OCI-LY7 (cell line): ENCODE measurements around the gene KAT6B. TPM values are rescaled to one million over a fixed set of nuclear protein-coding genes. Genes with fewer than 3 reads are reported as not detected.

Experiments used
- BruUV-seq: library from RNA; stranded (reverse); fragments of 400-500 nt; replicated peaks from 2 replicates; lab custom pipeline; 2021; lab: Mats Ljungman, UMichigan
- CTCF ChIA-PET: fragments of 300-600 bp; sonication (Branson Sonifier 250); formaldehyde crosslinking; loops from one replicate; lab custom pipeline; 2022; ENCODE audit warnings: antibody characterized with exemption; ENCODE audit not compliant: unreplicated experiment; lab: Charles Lee
- POLR2A ChIA-PET: fragments of 300-600 bp; sonication (Branson Sonifier 250); formaldehyde crosslinking; loops from one replicate; lab custom pipeline; 2022; ENCODE audit warnings: antibody characterized with exemption; lab: Charles Lee
- DNase-seq: peaks from one replicate; pipeline ENCODE4 v3.0.0-alpha.2; 2015; ENCODE audit warnings: low spot score
- H2AFZ ChIP-seq: fragments of 200-600 bp; sonication (generic), shearing (Covaris generic); 2 replicates; pipeline ENCODE4 v1.6.1; 2014; ENCODE audit warnings: mild to moderate bottlenecking, antibody characterized with exemption, low read length, moderate library complexity
- H3K27ac ChIP-seq: fragments of 200-600 bp; sonication (generic); 2 replicates; pipeline ENCODE4 v1.5.1; 2014; ENCODE audit warnings: mixed run types, low read depth, mild to moderate bottlenecking, moderate library complexity, low read length, inconsistent platforms; ENCODE audit not compliant: poor library complexity, severe bottlenecking
- H3K36me3 ChIP-seq: fragments of 200-600 bp; sonication (generic); 2 replicates; pipeline ENCODE4 v1.6.1; 2014; ENCODE audit warnings: mild to moderate bottlenecking, antibody characterized with exemption, low read length, moderate library complexity, mixed read lengths; ENCODE audit not compliant: insufficient read depth
- H3K4me1 ChIP-seq: fragments of 200-600 bp; sonication (generic); 2 replicates; pipeline ENCODE4 v1.5.1; 2014; ENCODE audit warnings: mild to moderate bottlenecking, low read length; ENCODE audit not compliant: insufficient read depth, poor library complexity, severe bottlenecking
- H3K4me2 ChIP-seq: fragments of 200-600 bp; sonication (generic); 2 replicates; pipeline ENCODE4 v1.6.1; 2014; ENCODE audit warnings: mild to moderate bottlenecking, low read length
- H3K4me3 ChIP-seq: fragments of 200-600 bp; sonication (generic); 2 replicates; pipeline ENCODE4 v1.5.1; 2014; ENCODE audit warnings: mild to moderate bottlenecking, low read depth, low read length; ENCODE audit not compliant: poor library complexity, severe bottlenecking
- H3K79me2 ChIP-seq: fragments of 200-600 bp; sonication (generic); 2 replicates; pipeline ENCODE4 v1.6.1; 2016; ENCODE audit warnings: low read depth, mild to moderate bottlenecking, low read length, moderate library complexity, mixed read lengths; ENCODE audit not compliant: insufficient read depth
- H3K9me2 ChIP-seq: fragments of 200-600 bp; sonication (generic); 2 replicates; pipeline ENCODE4 v1.6.1; 2016; ENCODE audit warnings: mild to moderate bottlenecking, low read length, mixed read lengths; ENCODE audit not compliant: insufficient read depth
- H3K9me3 ChIP-seq: fragments of 200-600 bp; sonication (generic); 2 replicates; pipeline ENCODE4 v1.6.1; 2014; ENCODE audit warnings: mild to moderate bottlenecking, mixed run types, low read length, mixed read lengths
- H4K20me1 ChIP-seq: fragments of 200-600 bp; sonication (generic); 2 replicates; pipeline ENCODE4 v1.6.1; 2014; ENCODE audit warnings: mild to moderate bottlenecking, antibody characterized with exemption, low read length, moderate library complexity, mixed read lengths; ENCODE audit not compliant: insufficient read depth
- EZH2phosphoT487 ChIP-seq: fragments of 200-600 bp; sonication (generic); IDR thresholded peaks from 2 replicates; pipeline ENCODE4 v1.6.1; 2018; ENCODE audit warnings: low read depth, borderline replicate concordance, mild to moderate bottlenecking, mixed run types, antibody characterized with exemption, low read length, moderate library complexity, mixed read lengths
- intact Hi-C: fragments of 100-400 bp; cut with micrococcal nuclease; formaldehyde crosslinking; loops from one replicate; pipeline ENCODE4 v1.10.0; 2022; ENCODE audit not compliant: unreplicated experiment
- total RNA-seq, 2 experiments: library from RNA; depleted of rRNA in 1 of 2; stranded (reverse); fragments of >200 nt in 1 of 2; shearing (Covaris generic) in 1 of 2; gene quantifications; 2 replicates each; pipeline ENCODE4 v1.2.3, GENCODE V29; 2014 to 2022
- TF ChIP-seq, protein P1 (sequence below): fragments of 200-600 bp; sonication (generic); conservative IDR thresholded peaks from 2 replicates; pipeline ENCODE4 v1.5.1; 2014; ENCODE audit warnings: mild to moderate bottlenecking, antibody characterized with exemption, low read length, moderate library complexity, mixed read lengths

The KAT6B gene
- total RNA-seq, 2 experiments from 2014 or later, result 20.8 to 40.8 TPM

DNA sequence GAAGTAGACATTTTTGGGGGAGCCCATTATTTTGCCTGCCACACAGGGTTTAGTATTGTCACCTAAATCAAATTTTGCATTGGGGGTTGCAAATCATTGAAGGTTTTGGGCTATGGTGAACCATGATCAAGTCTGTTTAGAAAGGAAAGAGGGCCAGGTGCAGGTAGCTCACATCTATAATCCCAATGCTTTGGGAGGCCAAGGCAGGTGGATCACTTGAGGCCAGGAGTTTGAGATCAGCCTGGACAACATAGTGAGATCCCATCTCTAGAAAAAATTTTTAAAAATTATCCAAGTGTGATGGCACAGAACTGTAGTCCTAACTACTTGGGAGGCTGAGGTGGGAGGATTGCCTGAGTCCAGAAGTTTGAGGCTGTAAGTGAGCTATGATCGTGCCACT, 31.2 kb downstream of the KAT6B start:
- H3K27ac ChIP-seq, result no peak overlapping the region
- peaks cover 54% of the 10 kb centered on the region for H3K79me2 ChIP-seq
- H4K20me1 ChIP-seq, result no peaks in the 10 kb centered on the region
- no peak overlapping the region for H3K4me3 ChIP-seq
- no peaks in the 10 kb centered on the region for H3K9me3 ChIP-seq
- H2AFZ ChIP-seq, result no peak overlapping the region
- no peak overlapping the region for H3K4me2 ChIP-seq
- H3K9me2 ChIP-seq, result no peaks in the 10 kb centered on the region
- peaks cover 6% of the 10 kb centered on the region; the same call in 1 of the 2 replicates for H3K36me3 ChIP-seq
- ChIA-PET POLR2A (interaction anchor here (0.7 to 1.6 kb wide), 2 partner anchors 10 to 153 kb away, joined by 3 to 7 read pairs; no protein-coding TSS in a partner anchor), CTCF (no interaction called here)
- peaks cover 27% of the 10 kb centered on the region for H3K4me1 ChIP-seq
- no TSS peak for BruUV-seq
- no peak for DNase-seq
- TF ChIP-seq, protein P1, sequence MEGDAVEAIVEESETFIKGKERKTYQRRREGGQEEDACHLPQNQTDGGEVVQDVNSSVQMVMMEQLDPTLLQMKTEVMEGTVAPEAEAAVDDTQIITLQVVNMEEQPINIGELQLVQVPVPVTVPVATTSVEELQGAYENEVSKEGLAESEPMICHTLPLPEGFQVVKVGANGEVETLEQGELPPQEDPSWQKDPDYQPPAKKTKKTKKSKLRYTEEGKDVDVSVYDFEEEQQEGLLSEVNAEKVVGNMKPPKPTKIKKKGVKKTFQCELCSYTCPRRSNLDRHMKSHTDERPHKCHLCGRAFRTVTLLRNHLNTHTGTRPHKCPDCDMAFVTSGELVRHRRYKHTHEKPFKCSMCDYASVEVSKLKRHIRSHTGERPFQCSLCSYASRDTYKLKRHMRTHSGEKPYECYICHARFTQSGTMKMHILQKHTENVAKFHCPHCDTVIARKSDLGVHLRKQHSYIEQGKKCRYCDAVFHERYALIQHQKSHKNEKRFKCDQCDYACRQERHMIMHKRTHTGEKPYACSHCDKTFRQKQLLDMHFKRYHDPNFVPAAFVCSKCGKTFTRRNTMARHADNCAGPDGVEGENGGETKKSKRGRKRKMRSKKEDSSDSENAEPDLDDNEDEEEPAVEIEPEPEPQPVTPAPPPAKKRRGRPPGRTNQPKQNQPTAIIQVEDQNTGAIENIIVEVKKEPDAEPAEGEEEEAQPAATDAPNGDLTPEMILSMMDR, result no peak
- TF ChIP-seq EZH2phosphoT487, result no peak
- intact Hi-C loops, result no loop called here

DNA sequence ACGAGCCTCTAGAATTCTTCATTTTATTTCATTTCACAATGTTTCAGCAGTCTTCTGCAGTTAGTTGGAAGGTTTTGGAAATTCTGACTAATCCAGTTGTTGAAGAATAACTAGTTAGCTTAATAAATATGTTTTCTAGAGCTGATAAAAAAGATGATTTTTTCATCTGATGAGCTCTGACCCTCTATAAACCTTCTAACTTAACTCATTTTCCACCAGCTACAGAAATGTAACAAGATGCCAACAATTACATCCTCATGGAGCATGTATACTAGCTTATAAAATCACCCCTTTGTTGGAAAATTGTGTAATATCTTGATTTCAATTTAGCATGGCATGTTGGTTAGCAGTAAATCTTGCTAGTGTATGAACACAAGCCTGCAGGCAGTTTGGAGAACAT, 33.1 kb downstream of the KAT6B start:
- Histone ChIP-seq H3K4me3 (no peak overlapping the region), H2AFZ (no peak overlapping the region), H3K36me3 (peaks cover 6% of the 10 kb centered on the region; the same call in 1 of the 2 replicates), H3K4me1 (peaks cover 14% of the 10 kb centered on the region), H3K4me2 (no peak overlapping the region), H3K9me2 (no peaks in the 10 kb centered on the region), H4K20me1 (0 out of 2 replicates have a peak, but pooled peaks cover 3% of the 10 kb centered on the region), H3K27ac (no peak overlapping the region), H3K79me2 (peaks cover 35% of the 10 kb centered on the region), H3K9me3 (no peaks in the 10 kb centered on the region)
- intact Hi-C loops, result no loop called here
- no peak for DNase-seq
- CTCF ChIA-PET, result no interaction called here
- TF ChIP-seq, protein P1, result no peak
- no peak for TF ChIP-seq EZH2phosphoT487
- POLR2A ChIA-PET, result interaction anchor here (0.7 to 1.5 kb wide), 6 partner anchors 9 to 598 kb away, joined by 3 read pairs; no protein-coding TSS in a partner anchor
- BruUV-seq, result no TSS peak

DNA sequence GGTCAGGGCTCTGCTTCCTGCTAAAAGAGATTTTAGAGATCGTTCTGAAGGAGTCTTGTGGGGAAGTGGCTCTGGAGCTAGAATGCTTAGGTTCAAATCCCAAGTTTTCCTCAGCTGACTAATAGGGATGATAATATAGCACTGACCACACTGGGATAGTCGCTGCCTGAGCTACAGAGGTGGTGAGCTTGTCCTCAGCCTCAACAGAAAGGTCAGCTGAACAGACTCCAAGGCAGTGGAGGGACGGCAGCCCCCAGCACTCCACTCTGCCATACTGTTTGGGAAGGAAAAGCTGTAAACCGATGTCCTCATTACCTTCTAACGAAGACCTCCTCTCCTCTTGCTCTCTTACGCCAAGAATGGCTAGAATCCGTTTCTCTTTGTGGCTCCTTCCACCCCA, 36.2 kb downstream of the KAT6B start:
- TF ChIP-seq EZH2phosphoT487, result no peak
- TF ChIP-seq, protein P1, result no peak
- Histone ChIP-seq H4K20me1 (0 out of 2 replicates have a peak, but pooled peaks cover 3% of the 10 kb centered on the region), H3K36me3 (no peaks in the 10 kb centered on the region; the same call in 1 of the 2 replicates), H3K4me1 (no peaks in the 10 kb centered on the region), H3K27ac (no peak overlapping the region), H3K4me2 (no peak overlapping the region), H2AFZ (no peak overlapping the region), H3K9me2 (no peaks in the 10 kb centered on the region), H3K79me2 (peaks cover 9% of the 10 kb centered on the region; the same call in 1 of the 2 replicates), H3K4me3 (no peak overlapping the region), H3K9me3 (no peaks in the 10 kb centered on the region)
- no TSS peak for BruUV-seq
- DNase-seq, result no peak
- ChIA-PET POLR2A (interaction anchor here (0.7 to 1.1 kb wide), 2 partner anchors 8 to 20 kb away, joined by 3 read pairs; no protein-coding TSS in a partner anchor), CTCF (no interaction called here)
- intact Hi-C loops, result no loop called here
